Nephron (organoid): ENCODE results near the gene DCP2.

Source experiments
- H3K27ac Mint-ChIP-seq, 3 experiments: 2 replicates each; pipeline ENCODE4 v1.8.0; 2020; ENCODE audit warnings: mixed read lengths in 3 of 3, mild to moderate bottlenecking in 2 of 3, moderate library complexity in 1 of 3
- H3K27me3 Mint-ChIP-seq: 2 replicates; pipeline ENCODE4 v1.8.0; 2021; ENCODE audit warnings: low read depth, mild to moderate bottlenecking, moderate library complexity, mixed read lengths
- H3K36me3 Mint-ChIP-seq: 2 replicates; pipeline ENCODE4 v1.8.0; 2020; ENCODE audit warnings: low read depth, mixed read lengths
- H3K4me1 Mint-ChIP-seq: 2 replicates; pipeline ENCODE4 v1.8.0; 2020; ENCODE audit warnings: mixed read lengths
- H3K4me3 Mint-ChIP-seq, 3 experiments: 2 replicates each; pipeline ENCODE4 v1.8.0; 2020; ENCODE audit warnings: mild to moderate bottlenecking in 3 of 3, mixed read lengths in 3 of 3, moderate library complexity in 2 of 3
- H3K9me3 Mint-ChIP-seq: 2 replicates; pipeline ENCODE4 v1.8.0; 2020; ENCODE audit warnings: mixed read lengths
- CTCF ChIP-seq, 3 experiments: fragments of 200-600 bp; sonication (generic); IDR thresholded peaks; one replicate each; pipeline ENCODE4 v1.5.0; 2021; ENCODE audit warnings: antibody characterized with exemption in 3 of 3; ENCODE audit not compliant: unreplicated experiment in 3 of 3

DCP2 gene

GRCh38 chr5:113044776-113045465 lies 68.3 kb downstream of the DCP2 start:
- TF ChIP-seq CTCF (IDR thresholded peaks at IDR 0.05; ENCODE audit: unreplicated experiment in 3 of 3): no peak
- Mint-ChIP-seq H3K36me3 (peaks cover 68% of the 10 kb centered on the region), H3K27me3 (peaks cover 10% of the 10 kb centered on the region), H3K9me3 (no peaks in the 10 kb centered on the region), H3K4me1 (peaks cover 68% of the 10 kb centered on the region), H3K27ac (peak overlapping the region in 2 of 3 experiments; percentile 78 to 79), H3K4me3 (peak overlapping the region in 1 of 3 experiments; percentile 13)

- Mint-ChIP-seq H3K9me3 (no peaks in the 10 kb centered on the region), H3K4me1 (peaks cover 68% of the 10 kb centered on the region), H3K27me3 (peaks cover 10% of the 10 kb centered on the region), H3K36me3 (peaks cover 63% of the 10 kb centered on the region), H3K27ac (peak overlapping the region; percentile 91 to 95 (median 92)), H3K4me3 (no peak overlapping the region)
- no peak for TF ChIP-seq CTCF (IDR thresholded peaks at IDR 0.05; ENCODE audit: unreplicated experiment in 3 of 3)
Measured at GRCh38 chr5:113047234-113047633, 70.6 kb downstream of the DCP2 start.

GRCh38 chr5:113047733-113048652 lies 71.4 kb downstream of the DCP2 start:
- Mint-ChIP-seq H3K36me3 (peaks cover 62% of the 10 kb centered on the region), H3K4me3 (no peak overlapping the region), H3K4me1 (peaks cover 67% of the 10 kb centered on the region), H3K9me3 (no peaks in the 10 kb centered on the region), H3K27ac (peak overlapping the region; percentile 91 to 95 (median 92)), H3K27me3 (peaks cover 10% of the 10 kb centered on the region)
- no peak for TF ChIP-seq CTCF (IDR thresholded peaks at IDR 0.05; ENCODE audit: unreplicated experiment in 3 of 3)

- peak overlapping the region in 2 of 3 experiments; percentile 70 to 91 for H3K27ac Mint-ChIP-seq
- peaks cover 10% of the 10 kb centered on the region for H3K27me3 Mint-ChIP-seq
- no peak for TF ChIP-seq CTCF (IDR thresholded peaks at IDR 0.05; ENCODE audit: unreplicated experiment in 3 of 3)
- peaks cover 66% of the 10 kb centered on the region for H3K4me1 Mint-ChIP-seq
- no peak overlapping the region for H3K4me3 Mint-ChIP-seq
- no peaks in the 10 kb centered on the region for H3K9me3 Mint-ChIP-seq
- peaks cover 62% of the 10 kb centered on the region for H3K36me3 Mint-ChIP-seq
Measured at GRCh38 chr5:113048931-113049330, 72.3 kb downstream of the DCP2 start.

GRCh38 chr5:113050721-113051382 lies 74.3 kb downstream of the DCP2 start:
- no peak for TF ChIP-seq CTCF (IDR thresholded peaks at IDR 0.05; ENCODE audit: unreplicated experiment in 3 of 3)
- Mint-ChIP-seq H3K36me3 (peaks cover 54% of the 10 kb centered on the region), H3K27ac (peak overlapping the region; percentile 83 to 88 (median 87)), H3K4me3 (no peak overlapping the region), H3K27me3 (peaks cover 6% of the 10 kb centered on the region), H3K9me3 (no peaks in the 10 kb centered on the region), H3K4me1 (peaks cover 62% of the 10 kb centered on the region)
